GM12892 (cell line): Measurements from ENCODE around the gene ADD2.

ENCODE experiments used
- POLR2A ChIP-seq: IDR thresholded peaks from 2 replicates; pipeline ENCODE4 v1.6.1; 2011; ENCODE audit warnings: low read depth, low read length, control low read depth
- POLR2AphosphoS5 ChIP-seq: IDR thresholded peaks from 2 replicates; pipeline ENCODE4 v1.6.1; 2011; ENCODE audit warnings: low read depth, low read length, control low read depth
- TAF1 ChIP-seq: IDR thresholded peaks from 2 replicates; pipeline ENCODE4 v1.6.1; 2011; ENCODE audit warnings: low read depth, mild to moderate bottlenecking, control low read depth, low read length, borderline replicate concordance

DNA sequence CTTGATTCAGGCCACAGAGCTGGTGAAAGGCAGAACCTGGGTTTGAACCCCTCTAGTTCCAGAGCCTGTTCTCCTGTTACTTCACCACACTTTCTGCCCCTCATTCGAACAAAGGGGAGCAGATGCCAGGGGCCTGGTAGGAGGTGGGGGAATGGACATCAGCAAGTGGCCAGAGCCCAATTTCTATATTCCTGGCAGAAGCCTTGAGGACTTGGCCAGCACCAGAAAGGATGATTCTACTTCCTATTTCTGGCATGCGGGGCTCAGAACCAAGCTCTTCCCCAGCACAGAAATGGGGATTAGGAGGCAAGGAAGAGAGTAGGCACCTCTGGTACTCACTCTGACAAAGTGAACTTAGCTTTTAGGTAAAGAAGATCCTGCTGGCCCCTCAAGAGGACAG, 49.3 kb downstream of the ADD2 start:
- TF ChIP-seq POLR2A (no peak), POLR2AphosphoS5 (no peak), TAF1 (no peak)
